Transverse colon (tissue), 4 donors: ENCODE measurements around the gene ARL6IP4.

Experiments used
- CTCF ChIP-seq, 5 experiments: fragments of 200-600 bp in 3 of 5; fragments of 450-650 bp in 2 of 5; sonication (generic) in 3 of 5; IDR thresholded peaks; 1 replicate in 2 of 5; 2 replicates in 3 of 5; pipeline ENCODE4 v1.5.1; 2016 to 2017; ENCODE audit warnings: antibody characterized with exemption in 5 of 5, inconsistent platforms in 3 of 5, mild to moderate bottlenecking in 2 of 5, moderate library complexity in 1 of 5
- EP300 ChIP-seq: sonication (generic); formaldehyde crosslinking; IDR thresholded peaks from one replicate; pipeline ENCODE4 v1.6.1; 2017; ENCODE audit warnings: antibody characterized with exemption, low read depth
- POLR2A ChIP-seq: fragments of 450-650 bp; IDR thresholded peaks from one replicate; pipeline ENCODE4 v1.6.1; 2016; ENCODE audit warnings: antibody characterized with exemption, mild to moderate bottlenecking, moderate library complexity
- POLR2AphosphoS5 ChIP-seq, 3 donors: sonication (generic); formaldehyde crosslinking; IDR thresholded peaks; one replicate each; pipeline ENCODE4 v1.6.1; 2016; ENCODE audit warnings: antibody characterized with exemption in 3 of 3

DNA sequence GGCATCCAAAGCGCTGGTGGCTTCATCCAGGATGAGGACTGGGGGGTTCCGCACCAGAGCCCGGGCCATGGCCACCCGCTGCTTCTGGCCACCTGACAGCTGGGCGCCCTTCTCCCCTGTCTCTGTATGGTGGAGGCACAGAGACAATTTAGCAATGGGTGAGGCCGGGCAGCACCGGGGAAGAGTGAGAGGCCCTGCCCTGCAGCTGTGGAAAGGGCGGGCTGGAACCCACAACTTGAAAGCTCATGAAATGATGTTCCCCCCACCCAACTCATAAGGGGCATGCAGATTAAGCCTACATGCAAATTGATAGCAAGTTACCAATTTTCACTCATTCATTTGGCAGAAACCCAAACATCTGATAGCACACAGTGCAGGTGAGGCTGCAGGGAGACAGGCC lies 48.3 kb upstream of the ARL6IP4 start:
- TF ChIP-seq POLR2A (no peak), POLR2AphosphoS5 (IDR thresholded peaks at IDR 0.05) (peak in 1 of 3 donors; percentile 25), CTCF (IDR thresholded peaks at IDR 0.05) (no peak), EP300 (no peak)
